Measurements from ENCODE around the gene BRCC3.

Gene BRCC3

GRCh38 chrX:155056877-155057792 lies 14.2 kb upstream of the BRCC3 start:
- peak; percentile 50 for DNase-seq (ENCODE audit: low spot score)

DNA sequence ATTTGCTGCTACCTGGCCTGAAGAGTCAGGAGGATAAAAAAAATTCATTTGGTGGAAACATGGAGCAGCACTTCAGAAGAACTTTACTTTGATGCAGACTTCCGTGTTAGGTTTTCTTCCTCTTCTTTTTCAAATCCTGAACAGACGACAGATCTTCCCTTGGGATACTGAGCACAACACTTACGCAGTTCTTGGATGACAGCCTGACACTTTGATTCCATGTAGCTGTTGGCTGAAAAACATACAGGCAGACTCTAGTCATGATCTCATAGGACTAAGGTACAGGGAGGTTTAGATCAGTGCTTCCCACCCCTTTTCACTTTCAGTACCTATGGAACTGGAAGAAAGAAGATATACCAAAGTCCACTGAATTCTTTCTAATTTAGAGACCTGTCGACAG lies 9.5 kb upstream of the BRCC3 start:
- no peak for DNase-seq (ENCODE audit: low spot score)

GRCh38 chrX:155065035-155065734 lies 6.1 kb upstream of the BRCC3 start:
- no peak for DNase-seq (ENCODE audit: low spot score)

DNA sequence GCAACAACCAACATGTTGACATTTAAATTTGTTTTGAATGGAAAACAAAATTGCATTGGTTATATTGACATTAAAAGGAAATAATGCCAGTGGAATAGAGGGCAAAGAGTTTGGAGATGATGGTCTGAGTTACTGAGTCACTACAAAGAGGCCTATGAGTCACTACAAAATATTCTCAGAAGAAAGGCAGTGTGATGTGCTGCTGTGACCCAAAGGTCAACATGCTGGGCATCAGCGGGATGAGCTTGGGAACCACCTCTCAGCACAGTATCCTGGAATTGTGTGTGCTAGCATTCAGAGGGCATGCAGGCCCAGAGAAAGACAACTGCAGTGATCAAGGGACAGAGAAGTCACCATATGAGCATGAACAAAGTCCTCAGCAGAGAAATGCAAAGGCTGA lies 3.1 kb upstream of the BRCC3 start:
- DNase-seq (ENCODE audit: low spot score): no peak

DNA sequence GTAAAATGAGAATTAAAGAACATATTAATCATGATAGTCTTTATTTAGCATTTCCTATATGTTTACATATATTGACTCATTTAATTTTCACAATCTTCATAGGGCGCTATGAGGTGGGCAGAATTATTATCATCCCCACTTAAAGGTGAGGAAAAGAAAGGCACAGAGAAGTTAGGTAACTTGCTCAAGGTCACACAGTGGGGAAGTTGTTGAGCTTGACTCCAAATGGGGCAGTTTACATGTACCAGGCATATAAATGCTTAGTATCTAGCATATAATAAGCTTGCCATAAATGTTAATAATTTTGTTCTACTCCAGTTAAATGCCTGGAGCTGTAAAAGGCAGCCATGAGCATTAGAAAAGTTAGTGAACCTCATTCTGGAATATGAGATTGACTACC lies 1.9 kb upstream of the BRCC3 start:
- no peak for DNase-seq (ENCODE audit: low spot score)

- peak; percentile 26 for DNase-seq (ENCODE audit: low spot score)
These were observed 1.3 kb upstream of the BRCC3 start for GRCh38 chrX:155070038-155070437.

- no peak for DNase-seq (ENCODE audit: low spot score)
These were observed 689 bp upstream of the BRCC3 start for GRCh38 chrX:155070663-155070974.

GRCh38 chrX:155071694-155072280 lies 479 bp downstream of the BRCC3 start:
- DNase-seq (ENCODE audit: low spot score): peak; percentile 39

DNA sequence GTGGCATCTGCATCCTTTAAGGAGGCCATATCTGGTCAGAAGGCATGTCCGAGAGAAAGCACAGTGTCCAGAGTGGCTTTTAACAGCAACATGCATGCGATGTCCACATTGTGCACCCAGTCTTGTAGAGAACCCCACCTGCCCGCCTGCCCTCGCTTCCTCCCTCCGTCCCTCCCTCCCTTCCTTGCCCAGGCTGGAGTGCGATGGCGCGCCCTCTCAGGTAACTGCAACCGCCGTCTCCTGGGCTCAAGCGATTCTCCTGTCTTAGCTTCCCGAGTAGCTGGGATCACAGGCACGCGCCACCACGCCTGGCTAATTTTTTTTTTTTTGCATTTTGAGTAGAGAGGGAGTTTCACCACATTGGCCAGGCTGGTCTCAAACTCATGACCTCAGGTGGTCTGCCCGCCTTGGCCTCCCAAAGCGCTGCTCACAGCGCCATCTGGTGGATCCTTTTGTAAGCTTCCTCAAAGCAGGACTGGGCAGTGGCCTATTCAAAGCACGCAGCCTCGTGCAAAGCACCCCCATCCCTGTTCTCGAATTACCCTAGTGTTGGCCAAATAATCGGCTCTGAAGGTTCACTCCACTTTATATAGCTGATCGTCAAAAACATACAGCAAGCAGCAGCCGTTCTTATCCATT lies 15.0 kb downstream of the BRCC3 start:
- DNase-seq (ENCODE audit: low spot score): peak; percentile 53

DNA sequence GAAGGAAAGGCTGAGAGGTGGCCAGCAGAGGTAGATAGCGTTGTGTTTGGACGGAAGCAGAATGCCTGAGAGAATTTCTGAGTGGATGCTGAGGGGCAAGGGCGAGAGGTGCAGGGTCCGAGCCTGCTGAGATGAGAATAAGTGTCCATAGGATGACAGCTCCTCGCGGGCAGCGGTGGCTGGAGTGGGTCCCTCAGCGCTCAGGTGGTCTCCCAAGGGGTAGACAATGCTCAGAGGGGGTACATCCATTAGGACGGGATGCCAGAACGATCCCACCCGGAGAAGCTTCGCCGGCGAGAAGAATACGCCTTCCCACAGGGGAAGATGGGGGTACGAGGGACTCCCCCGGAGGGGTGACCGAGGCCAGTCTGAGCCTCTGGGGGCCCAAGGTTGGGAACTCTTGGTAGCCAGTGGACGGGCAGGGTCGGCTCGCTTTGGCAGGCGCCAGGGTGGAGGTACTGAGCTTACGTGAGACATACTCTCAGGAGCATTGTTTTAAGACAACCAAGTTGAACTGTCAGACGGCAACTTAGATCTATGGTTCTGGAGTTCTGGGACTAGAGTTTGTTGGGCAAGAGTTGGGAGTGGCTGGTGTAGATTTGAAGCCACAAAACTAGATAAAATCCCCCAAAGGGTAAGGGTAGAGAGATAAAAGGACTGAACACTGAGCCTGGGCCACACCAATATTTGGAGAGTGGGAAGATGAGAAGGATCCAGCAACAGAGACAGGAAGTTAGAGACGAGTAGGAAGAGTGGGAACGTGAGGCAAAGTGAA lies 15.8 kb downstream of the BRCC3 start:
- no peak for DNase-seq (ENCODE audit: low spot score)

DNA sequence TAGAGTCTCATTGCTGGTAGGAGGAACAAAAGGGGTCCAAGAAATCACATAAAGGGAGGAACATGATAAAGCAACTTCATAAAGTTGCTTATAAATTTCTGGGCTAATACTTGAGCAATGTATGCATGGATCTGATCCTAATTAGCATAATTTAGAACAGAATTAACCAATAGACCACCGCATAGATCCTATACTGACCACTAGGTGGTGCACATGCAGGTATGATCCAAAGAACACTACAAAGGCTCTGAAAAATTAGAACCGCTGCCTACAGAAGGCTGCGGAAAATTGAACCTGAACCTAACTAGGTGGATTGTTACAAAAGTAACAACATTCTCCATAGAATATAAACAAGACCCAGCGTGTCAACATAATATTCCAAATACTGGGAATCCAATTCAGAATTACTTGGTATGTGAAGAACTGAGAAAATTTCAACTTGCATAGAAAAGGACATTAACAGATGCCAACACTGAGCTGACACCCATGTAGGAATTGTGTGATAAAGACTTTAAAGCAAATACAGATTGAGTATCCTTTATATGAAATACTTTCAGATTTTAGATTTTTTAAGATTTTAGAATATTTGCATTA lies 23.3 kb downstream of the BRCC3 start:
- peak; percentile 55 for DNase-seq (ENCODE audit: low spot score)

DNA sequence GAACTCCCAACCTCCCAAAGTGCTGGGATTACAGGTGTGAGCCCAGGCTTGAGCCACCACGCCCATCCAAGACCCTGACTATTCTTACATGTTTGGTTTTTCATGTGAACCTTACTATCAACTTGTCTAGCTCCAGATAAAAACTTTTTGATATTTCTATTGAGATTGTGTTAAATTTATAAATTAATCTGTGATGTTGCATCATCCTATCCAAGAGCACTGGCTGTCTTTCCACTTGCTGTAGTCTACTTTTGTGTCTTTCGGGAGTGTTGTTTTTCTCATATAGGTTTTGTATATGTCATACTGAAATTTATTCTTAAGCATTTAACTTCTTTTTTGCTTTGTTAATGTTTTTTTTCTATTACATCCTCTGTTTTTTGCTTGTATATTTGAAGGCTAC lies 34.6 kb downstream of the BRCC3 start:
- no peak for DNase-seq (ENCODE audit: low spot score)

DNA sequence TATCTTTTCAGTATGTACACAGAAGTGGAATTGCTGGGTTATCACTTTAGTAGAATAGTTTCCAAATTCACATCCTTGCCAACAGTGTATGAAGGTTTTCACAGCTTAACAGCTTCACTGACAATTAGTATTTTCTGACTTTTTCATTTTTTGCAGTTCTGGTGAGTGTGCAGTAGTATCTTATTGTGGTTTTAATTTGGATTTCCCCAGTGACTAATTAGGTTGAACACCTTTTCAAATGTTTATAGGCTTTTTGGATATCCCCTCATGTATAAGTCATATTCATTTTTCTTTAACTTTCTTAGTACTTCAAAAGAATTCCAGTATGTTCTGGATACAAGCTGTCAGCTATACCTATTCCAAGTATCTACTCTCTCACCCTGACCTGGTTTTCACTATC lies 37.1 kb downstream of the BRCC3 start:
- no peak for DNase-seq (ENCODE audit: low spot score)

DNA sequence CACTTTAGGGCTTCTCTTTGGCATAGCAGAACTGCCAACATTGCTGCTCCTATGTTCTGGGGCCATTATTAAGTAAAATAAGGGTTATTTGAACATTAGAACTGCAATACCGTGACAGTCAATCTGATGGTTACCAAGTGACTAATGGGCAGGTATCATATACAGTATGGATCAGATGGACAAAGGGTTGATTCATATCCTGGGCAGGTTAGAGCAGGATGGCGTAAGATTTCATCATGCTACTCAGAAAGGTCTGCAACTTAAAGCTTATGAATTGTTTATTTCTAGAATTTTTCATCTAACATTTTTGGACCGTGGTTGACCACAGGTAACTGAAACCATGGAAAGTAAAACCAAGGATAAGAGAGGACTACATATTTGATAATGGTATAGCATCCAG lies 40.9 kb downstream of the BRCC3 start:
- DNase-seq (ENCODE audit: low spot score): no peak

- no peak for DNase-seq (ENCODE audit: low spot score)
These were observed 41.8 kb downstream of the BRCC3 start for GRCh38 chrX:155113097-155113496.

DNA sequence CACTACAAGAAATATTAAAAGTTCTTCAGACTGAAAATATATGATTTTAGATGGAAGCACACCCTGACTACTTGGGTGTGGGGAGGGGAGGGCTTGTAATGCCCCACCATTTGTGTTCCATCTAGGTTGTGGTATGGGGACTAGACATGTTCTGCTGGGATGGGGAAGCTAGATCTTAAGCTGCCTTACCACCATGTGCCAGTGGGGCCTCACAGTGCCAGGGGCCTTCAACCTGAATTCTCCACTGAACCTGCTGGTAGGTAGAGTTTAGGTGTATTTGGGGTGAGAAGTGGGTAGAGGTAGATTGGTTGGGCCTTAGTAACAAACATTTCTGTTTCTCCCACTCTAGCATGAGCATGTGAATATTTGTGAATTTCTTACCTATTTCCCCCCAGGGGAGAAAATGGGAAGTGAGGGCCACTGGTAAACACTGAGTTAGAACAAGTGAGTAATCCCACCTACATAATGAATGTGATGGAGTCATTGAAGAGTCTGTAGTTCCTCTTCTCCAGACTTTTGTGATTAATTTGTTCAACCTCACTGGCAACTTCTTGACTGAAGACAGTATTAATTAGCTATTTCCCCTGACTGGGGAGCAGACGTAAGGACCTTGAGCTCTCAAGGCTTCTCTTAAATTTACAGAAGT lies 44.0 kb downstream of the BRCC3 start:
- no peak for DNase-seq (ENCODE audit: low spot score)

DNA sequence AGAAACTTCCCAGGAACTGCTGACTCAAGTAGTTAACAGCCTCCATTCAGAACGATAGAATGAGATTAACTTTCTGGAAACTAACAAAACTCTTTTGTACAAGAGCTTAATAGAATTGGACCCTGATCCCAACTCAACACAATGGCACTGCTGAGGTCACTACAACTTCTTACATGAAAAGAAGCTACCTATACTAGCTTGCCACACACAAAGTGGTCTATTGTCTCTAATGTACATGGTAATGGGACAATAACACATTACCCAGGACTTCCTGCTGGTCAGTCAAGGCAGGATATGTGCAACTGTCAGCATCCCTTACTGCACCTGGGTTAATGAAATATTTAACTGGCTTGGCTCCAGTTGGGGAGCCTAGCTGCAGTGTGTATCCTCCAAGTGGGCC lies 56.2 kb downstream of the BRCC3 start:
- DNase-seq (ENCODE audit: low spot score): no peak

DNA sequence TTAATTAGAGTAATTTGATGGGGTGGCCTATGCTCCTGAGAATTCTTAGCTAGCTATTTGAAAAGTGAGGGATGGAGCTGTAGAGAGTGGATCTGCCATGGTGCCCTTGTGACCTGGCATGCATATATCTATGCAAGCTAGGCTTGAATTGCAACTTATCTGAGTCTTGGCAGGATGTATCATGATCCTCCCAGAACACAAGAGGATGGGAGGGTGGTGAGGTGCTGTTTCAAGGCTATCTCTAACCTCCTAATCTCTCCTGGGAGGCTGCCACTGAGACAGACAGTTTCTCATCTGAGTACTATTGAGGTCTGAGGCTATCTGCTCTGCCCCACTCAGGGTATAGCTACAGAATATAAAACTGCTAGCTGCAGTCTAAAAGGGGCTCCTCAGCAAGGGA lies 56.6 kb downstream of the BRCC3 start:
- no peak for DNase-seq (ENCODE audit: low spot score)

DNA sequence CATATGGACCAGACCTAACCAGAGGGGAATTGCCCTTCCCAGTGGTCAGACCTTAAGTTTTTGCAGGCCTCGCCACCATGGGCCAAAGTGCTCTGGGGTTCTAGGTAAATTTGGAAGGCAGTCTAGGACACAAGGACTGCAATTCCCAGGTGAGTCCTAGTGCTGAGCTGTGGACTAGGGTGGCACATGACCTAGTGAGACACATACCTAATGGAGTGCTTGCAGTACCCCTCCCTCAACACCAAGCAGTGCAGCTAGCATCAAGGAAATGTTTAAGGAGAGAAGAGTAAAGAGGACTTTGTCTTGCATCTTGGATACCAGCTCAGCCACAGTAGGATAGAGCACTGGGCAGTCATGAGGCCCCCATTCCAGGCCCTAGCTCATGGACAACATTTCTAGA lies 60.8 kb downstream of the BRCC3 start:
- DNase-seq (ENCODE audit: low spot score): no peak

DNA sequence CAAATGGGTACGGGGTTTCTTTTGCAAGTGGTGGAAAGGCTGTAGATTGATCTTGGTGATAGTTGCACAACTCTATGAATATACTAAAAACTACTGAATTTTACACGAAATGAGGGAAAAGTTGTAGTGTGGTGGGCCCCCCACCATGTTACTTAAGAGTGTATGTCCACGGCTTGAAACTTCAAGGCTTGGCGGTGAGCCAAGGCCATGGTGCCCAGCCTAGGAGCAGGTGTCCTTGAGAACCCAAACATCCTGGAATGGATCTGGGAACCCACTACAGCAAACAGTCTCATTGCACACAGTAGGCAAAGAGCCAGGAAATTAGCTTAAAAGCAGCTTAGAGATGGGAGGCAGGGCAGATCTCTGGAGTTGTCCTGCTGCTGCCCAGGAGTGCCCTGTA lies 62.9 kb downstream of the BRCC3 start:
- no peak for DNase-seq (ENCODE audit: low spot score)

DNA sequence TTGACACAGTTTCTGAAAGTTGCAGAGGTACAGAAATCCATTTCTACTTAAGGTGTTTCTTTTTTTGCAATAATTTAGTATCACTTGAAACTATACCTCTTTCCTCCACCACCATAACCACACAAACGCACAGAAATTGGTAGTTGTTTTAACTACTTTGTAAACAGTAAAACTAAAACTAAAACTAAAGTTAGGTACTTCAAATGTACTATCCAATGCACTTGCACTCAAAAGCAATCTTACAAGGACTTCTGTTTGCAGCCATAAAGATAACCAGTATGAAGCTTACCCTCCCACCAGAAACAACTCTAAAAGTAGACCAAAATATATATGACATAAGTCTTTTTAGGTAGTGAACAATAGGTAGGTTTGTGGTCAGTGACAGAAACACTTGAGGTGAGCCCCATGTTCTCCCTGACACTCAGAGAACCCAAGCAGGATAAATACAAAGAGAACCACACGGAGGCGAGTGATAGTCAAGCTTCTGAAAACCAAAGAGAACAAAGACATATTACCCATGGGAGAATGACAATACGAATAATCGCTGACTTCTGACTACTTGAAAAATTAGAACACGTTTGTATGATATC lies 72.7 kb downstream of the BRCC3 start:
- no peak for DNase-seq (ENCODE audit: low spot score)

Measured in NAMALWA (cell line).